SW 1271 (cell line): Measurements from ENCODE around the gene SPG7.
"Not testable (repeated sequence)": the region's sequence is repeated elsewhere in the genome, so short reads cannot be mapped to it uniquely, and the experiment has no call there.

ENCODE experiments used
- DNase-seq, 2 experiments: peaks; one replicate each; lab custom pipeline; 2025; lab: John Stamatoyannopoulos, UW

SPG7 gene

DNA sequence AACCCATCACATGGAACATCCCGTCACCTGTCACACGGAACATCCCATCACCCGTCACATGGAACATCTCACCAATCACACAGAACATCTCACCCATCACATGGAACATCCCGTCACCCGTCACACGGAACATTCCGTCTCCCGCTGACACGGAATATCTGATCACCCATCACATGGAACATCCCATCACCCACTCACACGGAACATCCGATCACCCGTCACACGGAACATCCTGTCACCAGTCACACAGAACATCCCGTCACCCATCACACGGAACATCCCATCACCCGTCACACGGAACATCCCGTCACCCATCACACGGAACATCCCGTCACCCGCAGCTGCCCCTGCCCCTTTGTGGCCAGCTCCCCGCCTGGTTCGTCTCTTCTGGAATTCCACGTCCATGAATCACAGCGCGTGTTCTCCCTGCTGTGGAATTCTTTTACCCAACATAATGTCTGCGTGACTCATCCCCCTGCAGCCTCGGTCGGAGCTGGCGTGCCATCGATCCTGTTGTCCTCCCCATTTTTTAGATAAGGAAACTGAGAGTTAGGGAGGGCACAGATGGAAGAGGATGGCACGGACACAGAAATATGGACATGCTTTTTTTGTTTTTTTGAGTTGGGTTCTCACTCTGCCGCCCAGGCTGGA is 73.0 kb downstream of the SPG7 start:
- peak; percentile 90 to 92 for DNase-seq

DNA sequence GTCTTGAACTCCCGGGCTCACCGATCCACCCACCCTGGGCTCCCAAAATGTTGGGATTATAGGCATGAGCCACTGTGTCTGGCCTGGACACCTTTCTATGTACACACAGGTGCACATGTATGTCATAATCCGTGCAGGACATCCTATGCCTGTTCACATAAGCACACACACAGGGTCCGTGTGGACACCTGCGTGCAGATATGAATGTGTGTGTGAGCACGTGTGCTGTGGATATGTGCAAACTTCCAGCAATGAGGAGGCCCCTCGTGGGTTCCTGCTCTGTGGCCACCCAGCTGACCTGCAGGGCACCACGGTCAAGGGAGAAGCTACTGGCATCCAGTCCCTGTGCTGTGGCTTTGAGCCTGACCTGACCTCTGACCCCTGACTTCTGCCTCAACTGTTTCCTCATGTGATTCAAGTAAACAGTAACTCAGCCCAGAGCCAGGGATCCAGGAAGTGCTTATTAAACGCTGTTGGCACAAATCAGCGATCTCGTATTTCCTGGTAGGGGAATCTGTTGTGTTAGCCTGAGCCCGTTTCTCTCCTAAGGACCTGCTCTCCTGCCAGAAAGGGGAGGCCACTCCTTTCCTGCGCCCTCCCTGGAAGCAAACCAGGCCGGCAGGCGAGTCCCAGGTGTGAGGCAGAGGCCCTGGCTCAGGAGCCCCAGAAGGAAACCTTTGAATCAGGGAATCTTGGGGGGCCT is 73.8 kb downstream of the SPG7 start:
- DNase-seq = no peak

DNA sequence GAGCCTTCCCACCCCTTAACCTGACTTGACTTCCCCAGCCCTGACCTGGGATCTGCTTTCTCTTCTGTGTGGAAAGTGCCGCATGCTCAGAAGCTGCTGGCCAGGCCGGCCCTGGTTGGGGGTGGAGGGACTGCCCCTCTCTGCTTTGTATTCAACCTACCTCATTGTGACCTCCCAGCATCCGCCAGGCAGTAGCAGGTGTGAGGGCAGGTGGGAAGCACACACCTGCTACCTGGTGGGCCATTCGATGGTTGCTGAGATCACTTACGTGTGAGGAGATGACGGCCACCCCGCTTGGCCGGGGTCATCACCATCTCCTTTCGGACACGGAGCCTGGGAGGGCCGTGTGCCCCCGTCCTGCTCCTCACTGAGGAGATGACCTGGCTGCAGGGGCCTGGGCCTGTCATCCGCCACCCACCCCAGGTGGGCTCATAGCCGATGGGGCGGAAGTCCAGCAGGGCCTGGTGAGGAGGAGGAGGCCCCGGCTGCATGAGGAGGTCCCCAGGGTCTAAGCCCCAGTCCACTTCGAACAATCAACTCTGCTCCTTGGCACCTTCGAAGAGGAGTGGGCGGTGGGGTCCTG is 74.5 kb downstream of the SPG7 start:
- no peak for DNase-seq

DNA sequence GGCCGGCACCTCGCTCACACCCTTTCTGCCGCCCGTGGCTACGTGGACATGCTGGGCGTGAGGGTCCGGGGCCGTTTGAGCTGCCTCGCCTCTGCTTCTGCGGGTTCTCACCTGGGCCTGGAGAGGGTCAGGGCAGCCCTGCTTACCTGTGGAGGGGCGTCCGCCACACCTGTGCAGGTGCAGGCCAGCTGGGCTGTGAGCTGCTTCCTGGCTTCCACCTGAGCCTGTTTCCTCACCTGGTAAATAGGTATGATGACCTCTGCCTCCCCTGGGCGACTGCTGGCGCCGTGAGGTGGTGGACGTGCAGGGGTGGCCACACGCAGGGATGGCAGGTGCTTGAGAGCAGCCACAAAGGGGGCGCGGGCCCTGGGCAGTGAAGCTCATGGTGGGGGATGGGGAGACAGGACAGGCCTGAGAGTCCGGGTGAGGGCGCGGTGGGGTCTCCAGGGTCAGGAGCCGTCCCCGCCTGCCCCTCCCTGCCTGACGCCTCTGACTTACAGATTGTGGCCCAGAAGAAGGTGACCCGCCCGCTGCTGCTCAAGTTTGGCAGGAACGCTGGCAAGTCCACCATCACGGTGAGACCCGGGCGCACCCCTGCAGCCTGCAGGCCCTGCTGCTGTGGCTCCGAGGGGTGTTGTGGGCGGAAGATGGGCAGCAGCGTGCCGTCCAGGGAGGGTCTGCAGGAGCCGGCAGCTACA is 75.1 kb downstream of the SPG7 start:
- no peak for DNase-seq

DNA sequence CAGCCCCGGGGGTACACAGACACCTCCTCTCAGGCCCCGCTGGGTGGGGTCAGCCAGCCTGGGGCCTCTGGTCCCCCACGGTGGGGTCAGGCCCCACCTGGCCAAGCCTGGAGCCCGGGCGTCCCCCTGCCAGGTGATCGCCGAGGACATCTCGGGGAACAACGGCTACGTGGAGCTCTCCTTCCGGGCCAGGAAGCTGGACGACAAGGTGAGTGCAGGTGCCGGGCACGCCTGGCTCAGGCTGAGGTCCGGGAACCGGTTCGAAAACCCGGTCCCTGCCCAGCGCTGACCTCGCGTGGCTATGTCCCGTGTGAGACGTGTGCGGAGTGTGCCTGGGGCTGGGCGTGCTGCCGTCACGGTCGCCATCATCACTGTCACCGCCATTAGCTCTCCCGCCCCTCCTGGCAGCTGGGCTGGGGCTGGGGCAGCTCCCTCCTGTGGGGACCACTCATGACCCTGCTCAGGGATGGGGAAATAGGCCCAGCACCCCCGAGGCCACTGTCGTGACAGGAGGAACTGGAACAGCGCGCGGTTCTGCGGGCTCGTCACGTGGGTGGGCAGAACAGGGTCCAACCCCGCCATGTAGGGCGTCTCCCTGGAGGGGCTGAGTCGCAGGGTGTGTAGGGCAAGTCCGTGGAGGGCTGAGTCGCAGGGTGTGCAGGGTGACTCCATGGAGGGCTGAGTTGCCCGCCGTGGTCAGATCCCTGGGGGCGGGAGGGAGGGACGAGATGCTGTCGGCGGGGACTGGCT is 75.9 kb downstream of the SPG7 start:
- DNase-seq = no peak

DNA sequence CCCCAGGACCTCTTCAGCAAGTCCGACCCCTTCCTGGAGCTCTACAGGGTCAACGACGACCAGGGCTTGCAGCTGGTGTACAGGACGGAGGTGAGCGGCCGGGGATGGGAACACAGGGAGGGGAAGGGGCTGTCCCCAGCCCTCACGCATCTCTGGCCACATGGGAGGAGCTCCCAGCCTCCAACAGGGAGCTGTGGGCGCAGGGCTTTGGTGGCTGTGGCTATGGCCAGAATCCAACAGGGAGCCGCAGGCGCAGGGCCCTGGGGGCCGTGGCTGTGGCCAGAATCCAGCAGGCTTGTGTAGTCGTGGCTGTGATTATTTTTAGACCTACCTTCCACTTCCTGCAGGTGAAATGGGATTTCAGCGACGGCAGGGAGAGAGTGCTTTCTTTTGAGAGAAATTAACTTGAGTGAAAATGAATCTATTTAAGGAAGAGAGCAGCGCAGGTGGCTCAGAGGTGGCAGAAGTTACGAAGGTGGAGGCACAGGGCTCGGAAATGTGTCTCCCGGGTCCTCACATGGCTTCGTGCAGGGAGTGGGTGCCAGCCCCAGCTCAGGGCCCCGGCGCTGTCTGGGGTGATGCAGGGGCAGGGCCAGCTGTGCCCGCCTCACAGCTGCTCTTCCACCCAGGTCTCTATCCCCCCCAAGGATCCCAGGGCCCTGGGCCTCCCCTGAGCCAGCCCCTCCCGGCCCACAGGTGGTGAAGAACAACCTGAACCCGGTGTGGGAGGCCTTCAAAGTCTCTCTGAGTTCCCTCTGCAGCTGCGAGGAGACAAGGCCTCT is 76.8 kb downstream of the SPG7 start:
- no peak for DNase-seq

DNA sequence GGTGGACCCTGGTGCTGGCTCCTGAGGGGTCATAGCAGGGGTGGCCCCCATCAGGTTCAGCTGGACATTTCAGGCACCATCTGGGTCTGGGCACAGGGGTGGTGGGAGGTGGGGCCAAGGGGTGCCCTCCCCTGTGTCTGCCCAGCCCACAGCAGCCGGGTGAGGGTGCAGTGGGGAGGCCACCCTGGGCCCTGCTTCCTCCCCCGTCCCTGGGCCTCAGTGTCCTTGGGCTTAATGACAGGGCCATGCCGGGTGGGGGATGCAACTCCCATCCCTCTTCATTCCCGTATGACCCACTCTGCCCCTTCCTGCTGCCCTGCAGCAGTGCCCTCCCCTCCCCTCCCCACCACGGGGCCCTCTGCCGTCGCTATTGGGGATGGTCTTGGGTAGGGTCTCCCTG is 78.0 kb downstream of the SPG7 start:
- DNase-seq = no peak

DNA sequence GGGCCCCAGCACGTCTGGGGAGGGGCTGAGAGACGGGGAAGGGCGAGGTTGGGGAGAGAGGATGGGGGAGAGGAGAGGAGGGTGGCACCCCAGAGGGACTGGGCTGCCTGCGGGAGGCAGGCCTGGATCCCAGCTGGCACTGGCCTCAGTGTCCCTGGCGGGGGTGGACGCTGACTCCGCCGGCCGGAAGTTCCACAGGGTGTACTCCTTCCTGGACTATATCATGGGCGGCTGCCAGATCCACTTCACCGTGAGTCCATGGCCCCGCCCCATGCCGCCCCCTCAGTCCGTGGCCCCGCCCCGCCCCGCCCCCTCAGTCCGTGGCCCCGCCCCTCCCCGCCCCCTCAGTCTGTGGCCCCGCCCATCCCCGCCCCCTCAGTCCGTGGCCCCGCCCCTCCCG is 78.7 kb downstream of the SPG7 start:
- no peak for DNase-seq

DNA sequence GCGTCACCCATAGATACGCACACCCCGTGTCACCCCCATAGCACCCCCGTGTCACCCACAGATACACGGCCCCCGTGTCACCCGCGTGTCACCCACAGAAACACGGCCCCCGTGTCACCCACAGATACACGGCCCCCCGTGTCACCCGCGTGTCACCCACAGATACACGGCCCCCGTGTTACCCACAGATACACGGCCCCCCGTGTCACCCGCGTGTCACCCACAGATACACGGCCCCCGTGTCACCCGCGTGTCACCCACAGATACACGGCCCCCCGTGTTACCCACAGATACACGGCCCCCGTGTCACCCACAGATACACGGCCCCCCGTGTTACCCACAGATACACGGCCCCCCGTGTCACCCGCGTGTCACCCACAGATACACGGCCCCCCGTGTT is 79.5 kb downstream of the SPG7 start:
- not testable (repeated sequence) for DNase-seq

DNA sequence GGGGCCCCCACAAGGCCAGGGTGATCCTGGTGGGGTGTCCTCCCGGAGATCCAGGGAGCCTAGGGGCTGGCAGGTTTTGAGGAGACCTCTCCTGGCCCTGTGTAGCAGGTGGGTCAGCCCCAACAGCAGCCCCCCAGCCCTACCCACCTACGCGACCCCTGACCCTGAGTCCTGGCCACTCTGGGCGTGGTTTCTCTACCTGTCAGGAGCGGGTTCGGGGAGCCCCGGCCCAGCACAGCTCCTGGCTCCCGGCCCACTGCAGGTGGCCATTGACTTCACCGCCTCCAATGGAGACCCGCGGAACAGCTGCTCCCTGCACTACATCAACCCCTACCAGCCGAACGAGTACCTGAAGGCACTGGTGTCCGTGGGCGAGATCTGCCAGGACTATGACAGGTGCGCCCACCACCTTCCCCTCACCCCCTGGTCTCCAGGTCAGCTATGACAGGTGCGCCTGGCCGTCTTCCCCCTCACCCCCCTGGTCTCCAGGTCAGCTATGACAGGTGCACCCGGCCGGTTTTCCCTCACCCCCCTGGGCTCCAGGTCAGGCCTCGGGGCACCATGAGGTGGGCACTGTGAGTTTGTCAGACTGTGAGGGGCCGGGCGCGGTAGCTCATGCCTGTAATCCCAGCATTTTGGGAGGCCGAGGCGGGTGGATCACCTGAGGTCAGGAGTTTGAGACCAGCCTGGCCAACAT is 80.4 kb downstream of the SPG7 start:
- no peak for DNase-seq

DNA sequence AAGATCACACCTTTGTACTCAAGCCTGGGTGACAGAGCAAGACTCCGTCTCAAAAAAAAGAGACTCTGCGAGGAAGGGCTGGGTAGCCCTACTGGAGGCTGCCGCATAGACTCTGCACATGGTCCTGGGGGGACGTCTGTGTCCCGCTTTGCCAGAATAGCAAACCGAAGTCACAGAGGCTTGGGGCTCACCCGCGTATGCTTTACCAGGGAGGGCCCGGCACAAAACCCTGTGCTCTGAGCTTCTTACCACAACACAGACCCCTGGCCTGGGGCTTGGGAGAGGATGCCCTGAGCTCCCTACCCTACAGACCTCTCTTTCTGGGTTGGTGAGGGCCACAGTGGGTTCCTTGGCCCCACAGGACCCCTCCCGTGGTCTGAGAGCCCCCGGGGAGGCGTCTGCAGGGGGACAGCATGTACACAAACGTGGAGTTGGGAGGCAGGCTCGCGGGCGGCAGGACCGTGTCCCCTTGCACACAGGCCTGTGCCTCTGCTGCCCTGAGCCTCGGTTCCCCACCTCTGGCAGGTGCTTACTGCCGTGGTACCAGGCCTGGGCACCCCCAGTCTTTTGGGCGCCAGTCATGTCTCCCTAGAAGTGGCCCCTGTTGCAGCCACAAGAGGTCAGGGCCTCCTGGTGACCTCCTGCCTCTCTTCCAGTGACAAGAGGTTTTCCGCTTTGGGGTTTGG is 81.2 kb downstream of the SPG7 start:
- no peak for DNase-seq

DNA sequence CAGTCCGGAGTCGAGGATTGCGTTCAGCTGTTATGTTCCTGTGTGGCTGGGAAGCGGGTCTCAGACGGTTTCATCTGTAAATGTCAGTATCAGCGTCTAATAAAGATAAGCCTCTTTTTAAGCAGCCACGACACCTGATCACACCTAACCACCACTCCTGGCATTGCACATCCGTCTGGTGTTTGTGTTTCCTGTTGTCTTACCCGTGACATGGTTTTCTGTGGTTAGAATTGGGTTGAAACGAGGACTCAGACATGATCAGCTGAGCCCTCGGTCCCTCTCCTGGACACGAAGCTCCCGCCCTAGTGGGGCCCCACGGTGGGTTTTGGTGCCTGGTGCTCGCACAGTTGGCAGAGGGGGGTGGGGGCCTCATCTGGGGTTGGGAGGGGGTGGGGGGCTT is 85.6 kb downstream of the SPG7 start:
- DNase-seq = no peak

DNA sequence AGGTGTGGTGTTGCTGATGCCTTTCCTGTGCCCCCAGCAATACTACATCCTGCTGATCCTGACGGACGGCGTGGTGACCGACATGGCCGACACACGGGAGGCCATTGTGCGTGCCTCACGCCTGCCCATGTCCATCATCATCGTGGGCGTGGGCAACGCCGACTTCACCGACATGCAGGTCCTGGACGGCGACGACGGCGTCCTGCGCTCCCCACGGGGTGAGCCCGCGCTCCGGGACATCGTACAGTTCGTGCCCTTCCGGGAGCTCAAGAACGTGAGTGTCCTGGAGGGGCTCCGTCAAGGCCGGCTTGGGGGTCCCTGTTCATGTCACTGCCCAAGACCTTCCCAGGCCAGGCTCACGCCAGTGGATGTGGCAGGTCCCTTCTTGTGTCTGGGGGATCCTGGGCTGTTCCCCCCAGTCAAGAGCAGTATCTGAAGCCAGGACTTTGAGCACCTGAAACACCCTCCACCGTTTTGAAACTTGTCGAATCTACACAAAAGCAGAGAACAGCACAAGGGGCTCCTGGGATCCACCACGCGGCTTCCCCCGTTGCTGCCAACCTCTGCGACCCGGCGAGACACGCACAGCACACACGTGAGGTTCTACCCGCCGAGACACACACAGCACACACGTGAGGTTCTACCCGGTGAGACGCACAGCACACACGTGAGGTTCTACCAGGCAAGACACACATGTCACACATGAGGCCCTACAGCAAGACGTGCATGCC is 87.3 kb downstream of the SPG7 start:
- no peak for DNase-seq

DNA sequence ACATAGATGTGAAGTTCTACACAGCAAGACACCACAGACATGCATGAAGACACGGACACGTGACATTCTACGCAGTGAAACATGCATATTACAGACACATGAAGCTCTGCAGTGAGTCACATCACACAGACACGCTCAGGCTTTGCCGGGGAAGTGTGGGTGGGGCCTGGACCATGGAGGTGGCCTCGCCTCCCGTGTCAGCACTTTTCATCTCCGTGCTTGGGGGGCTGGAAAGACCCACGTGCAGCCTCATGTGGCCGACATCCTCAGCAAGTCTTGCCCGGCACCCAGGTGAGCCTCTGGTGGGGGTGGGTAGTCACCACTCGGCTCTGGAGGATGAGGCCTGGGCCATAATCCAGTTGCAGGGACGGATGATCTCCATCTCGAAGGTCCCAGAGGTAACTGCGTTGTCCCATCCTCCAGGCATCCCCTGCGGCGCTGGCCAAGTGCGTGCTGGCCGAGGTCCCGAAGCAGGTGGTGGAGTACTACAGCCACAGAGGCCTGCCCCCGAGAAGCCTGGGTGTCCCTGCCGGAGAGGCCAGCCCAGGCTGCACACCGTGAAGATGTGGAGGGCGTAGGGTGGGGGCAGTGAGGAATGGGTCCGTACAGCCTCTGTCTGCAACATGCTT is 88.0 kb downstream of the SPG7 start:
- no peak for DNase-seq

DNA sequence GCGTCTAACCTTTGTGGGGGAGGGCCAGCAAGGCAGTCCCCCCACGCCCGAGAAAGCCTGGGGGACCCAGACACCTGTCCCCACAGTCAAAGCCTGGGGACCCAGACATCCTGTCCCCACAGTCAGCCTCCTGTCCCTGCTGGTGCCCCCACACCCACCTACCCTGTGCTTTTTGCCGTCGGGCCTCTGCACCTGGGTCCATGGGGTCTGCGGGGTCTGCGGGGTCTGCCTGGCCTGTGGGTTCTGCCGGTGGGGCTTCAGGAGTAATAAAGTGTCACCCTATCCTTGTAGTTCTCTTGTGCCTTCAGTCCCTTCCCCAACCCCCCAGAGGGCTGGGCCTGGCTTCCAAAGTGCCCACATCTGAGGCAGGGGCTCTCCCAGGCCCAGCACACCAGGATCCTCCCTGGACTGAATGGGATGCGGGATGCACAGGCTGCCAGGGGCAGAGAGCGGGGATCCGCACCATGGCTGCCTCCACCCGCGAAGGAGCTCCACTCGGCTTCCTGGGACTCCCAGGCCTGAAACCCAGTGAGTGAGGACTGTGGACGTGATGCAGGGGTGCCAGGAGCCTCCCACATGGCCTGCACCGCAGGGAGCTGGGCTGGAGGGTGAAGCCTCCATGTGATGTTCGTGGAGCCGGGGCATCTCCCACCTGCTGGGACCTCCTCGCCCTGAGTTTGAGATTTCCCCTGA is 88.9 kb downstream of the SPG7 start:
- DNase-seq = no peak

DNA sequence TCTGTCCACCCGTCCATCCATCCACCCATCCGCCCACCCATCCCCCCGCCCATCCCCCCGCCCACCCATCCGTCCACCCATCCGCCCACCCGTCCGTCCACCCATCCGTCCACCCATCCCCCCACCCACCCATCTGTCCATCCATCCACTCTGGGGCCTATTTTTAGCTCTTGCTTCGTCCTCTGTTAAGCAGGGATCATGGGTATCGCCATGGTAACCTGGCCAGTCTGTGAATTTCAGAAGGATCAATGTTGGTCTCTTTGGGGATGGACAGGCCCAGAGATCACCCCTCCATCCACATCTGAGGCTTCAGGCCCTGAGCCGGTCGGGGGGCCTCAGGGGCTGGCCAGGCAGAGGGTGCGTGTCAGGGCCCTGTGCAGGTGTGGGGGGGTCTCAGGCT is 90.0 kb downstream of the SPG7 start:
- DNase-seq = peak in 1 of 2 experiments; percentile 19

DNA sequence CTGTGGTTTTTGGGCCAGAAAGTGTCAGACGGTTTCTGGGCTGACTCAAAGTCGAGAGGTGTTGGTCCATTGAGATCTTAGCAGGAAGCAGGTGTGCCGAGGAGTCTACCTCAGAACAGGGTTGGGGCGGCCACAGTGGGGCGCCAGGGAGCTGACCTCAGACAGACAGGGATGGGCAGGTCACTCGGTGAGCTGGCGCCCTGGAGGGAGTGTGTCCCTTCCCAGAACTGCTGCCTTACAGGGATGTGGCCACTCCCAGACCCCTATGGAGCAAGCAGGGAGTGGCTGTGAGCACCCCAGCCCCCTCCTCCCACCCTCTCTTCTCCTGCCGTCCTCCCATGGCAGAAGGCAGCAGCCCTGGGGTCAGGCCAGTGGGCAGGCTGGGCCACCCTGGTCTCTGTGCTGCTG is 91.3 kb downstream of the SPG7 start:
- DNase-seq = peak in 1 of 2 experiments; percentile 58

DNA sequence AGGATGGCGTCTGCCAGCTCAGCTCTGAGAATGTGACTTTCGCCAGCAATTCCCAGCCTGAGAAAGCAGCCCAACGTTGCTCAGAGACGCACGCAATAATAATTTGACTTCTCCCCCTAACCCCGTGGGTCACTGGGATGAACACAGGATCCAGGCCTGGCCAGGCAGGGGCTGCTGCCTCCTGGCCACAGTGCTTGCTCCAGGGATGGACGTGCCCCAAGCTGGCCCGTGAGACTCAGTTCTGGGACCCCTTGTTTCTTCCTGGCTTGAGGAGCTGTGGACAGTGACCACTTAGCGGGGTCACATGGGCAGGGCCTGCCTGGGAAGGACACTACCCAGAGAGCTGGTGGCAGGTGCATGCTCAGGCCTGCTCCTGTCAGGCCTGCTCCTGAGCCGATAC is 91.7 kb downstream of the SPG7 start:
- DNase-seq = no peak
